Lower lobe of right lung (tissue), 2 donors: ENCODE measurements around the gene KAT5. TPM values are rescaled to one million over a fixed set of nuclear protein-coding genes. Genes with fewer than 3 reads are reported as not detected.

Source experiments
- ATAC-seq, 2 donors: fragments of 200-7000 bp; cut with Tn5 transposase; one replicate each; pipeline ENCODE4 v1.9.1; 2020 to 2022; ENCODE audit warnings: mild to moderate bottlenecking in 2 of 2, moderate library complexity in 2 of 2
- DNase-seq: peaks from one replicate; pipeline ENCODE4 v3.0.0-alpha.2; 2020
- H3K27ac ChIP-seq: fragments of 200-600 bp; one replicate; pipeline ENCODE4 v1.8.0; 2022
- H3K27me3 ChIP-seq: fragments of 200-600 bp; one replicate; pipeline ENCODE4 v1.8.0; 2022; ENCODE audit warnings: low read depth
- H3K36me3 ChIP-seq: fragments of 200-600 bp; one replicate; pipeline ENCODE4 v1.8.0; 2022; ENCODE audit warnings: mild to moderate bottlenecking
- H3K4me1 ChIP-seq: fragments of 200-600 bp; one replicate; pipeline ENCODE4 v1.8.0; 2022
- H3K4me3 ChIP-seq: fragments of 200-600 bp; one replicate; pipeline ENCODE4 v1.8.0; 2022; ENCODE audit warnings: mild to moderate bottlenecking
- H3K9me3 ChIP-seq: fragments of 200-600 bp; one replicate; pipeline ENCODE4 v1.8.0; 2022
- CTCF ChIP-seq: fragments of 200-600 bp; IDR thresholded peaks from one replicate; pipeline ENCODE4 v1.8.0; 2022; ENCODE audit warnings: antibody characterized with exemption, mild to moderate bottlenecking
- intact Hi-C: fragments of 100-400 bp; cut with DNase I; formaldehyde crosslinking; loops from one replicate; pipeline ENCODE4 v1.11.0; 2022
- total RNA-seq: library from RNA; stranded (reverse); fragmentation: NEBNext Ultra II Directional; extraction: Animal tissue kit (Norgen Biotek cat#: 25700); gene quantifications from one replicate; pipeline ENCODE4 v1.2.1, GENCODE V29; 2021
- donor health status: DM: no; HTN: yes; CAD: no; lungs with severe emphysema.

The KAT5 gene
- total RNA-seq, 1 donor from 2014 or later, result 82.6 TPM

DNA sequence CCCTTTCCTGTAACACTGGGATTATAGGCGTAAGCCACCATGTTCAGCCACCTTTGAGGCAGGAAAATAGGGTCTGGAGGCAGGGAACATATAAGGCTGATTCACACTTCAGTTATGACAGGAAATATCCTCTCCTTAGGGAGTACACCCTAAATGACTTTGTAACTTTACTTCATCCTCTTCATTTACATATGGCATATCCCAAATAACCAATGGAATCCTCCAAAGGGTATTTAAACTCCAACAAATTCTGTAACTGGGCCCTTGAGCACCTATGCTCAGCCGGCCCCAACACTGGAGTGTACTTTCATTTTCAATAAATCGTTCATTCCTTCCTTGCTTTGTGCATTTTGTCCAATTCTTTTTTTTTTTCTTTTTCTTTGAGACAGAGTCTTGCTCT is 1.6 kb upstream of the KAT5 start:
- no peaks in the 10 kb centered on the region for H3K9me3 ChIP-seq
- TF ChIP-seq CTCF, result no peak
- H3K4me1 ChIP-seq, result peaks cover 31% of the 10 kb centered on the region
- no peak for ATAC-seq
- no peak for DNase-seq
- H3K4me3 ChIP-seq, result no peak overlapping the region
- peak overlapping the region; percentile 99 for H3K27ac ChIP-seq
- no peaks in the 10 kb centered on the region for H3K27me3 ChIP-seq
- H3K36me3 ChIP-seq, result peaks cover 25% of the 10 kb centered on the region
- intact Hi-C loops, result no loop called here

- peaks cover 27% of the 10 kb centered on the region for H3K4me1 ChIP-seq
- DNase-seq (no peak), ATAC-seq (no peak)
Observed at GRCh38 chr11:65712633-65713076, 603 bp downstream of the KAT5 start.

DNA sequence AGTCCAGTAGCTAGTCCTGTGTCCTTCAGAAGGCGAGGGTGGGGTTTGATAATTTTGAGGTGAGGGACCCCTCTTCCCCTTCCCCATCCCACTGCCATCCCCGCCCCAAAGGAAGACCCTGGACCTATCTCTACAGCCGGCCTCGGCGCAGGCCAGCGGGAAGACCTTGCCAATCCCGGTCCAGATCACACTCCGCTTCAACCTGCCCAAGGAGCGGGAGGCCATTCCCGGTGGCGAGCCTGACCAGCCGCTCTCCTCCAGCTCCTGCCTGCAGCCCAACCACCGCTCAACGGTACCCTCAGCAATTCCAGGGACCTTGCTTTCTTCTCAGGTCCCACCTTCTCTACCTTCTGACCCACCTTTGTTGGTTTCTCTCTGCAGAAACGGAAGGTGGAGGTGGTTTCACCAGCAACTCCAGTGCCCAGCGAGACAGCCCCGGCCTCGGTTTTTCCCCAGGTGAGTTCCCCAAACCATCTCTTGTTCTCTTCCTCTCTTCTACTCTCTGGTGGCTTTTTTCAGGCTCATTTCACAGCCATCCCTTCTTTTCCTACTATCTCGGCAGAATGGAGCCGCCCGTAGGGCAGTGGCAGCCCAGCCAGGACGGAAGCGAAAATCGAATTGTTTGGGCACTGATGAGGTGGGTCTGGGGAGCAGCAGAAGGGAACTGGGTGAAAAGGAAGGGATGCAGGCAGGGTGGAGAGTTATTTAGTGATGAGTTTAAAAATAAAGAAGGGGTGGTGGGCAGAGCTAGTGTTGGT is 1.3 kb downstream of the KAT5 start:
- no peaks in the 10 kb centered on the region for H3K27me3 ChIP-seq
- ATAC-seq (no peak), DNase-seq (no peak)
- peak overlapping the region; percentile 71 for H3K4me3 ChIP-seq
- H3K9me3 ChIP-seq, result no peaks in the 10 kb centered on the region
- TF ChIP-seq CTCF, result no peak
- H3K36me3 ChIP-seq, result peaks cover 55% of the 10 kb centered on the region
- peak overlapping the region; percentile 99 for H3K27ac ChIP-seq
- intact Hi-C loops, result no loop called here
- peaks cover 32% of the 10 kb centered on the region for H3K4me1 ChIP-seq

More at GRCh38 chr11:65712633-65713076, 603 bp downstream of the KAT5 start:
- peak overlapping the region; percentile 71 for H3K4me3 ChIP-seq
- intact Hi-C loops, result no loop called here
- peak overlapping the region; percentile 99 for H3K27ac ChIP-seq
- peaks cover 48% of the 10 kb centered on the region for H3K36me3 ChIP-seq
- no peak for TF ChIP-seq CTCF
- no peaks in the 10 kb centered on the region for H3K27me3 ChIP-seq
- no peaks in the 10 kb centered on the region for H3K9me3 ChIP-seq

- no peak for DNase-seq
Observed at GRCh38 chr11:65714433-65714832, 2.4 kb downstream of the KAT5 start.

GRCh38 chr11:65716302-65716701 is 4.2 kb downstream of the KAT5 start:
- Histone ChIP-seq H3K27ac (no peak overlapping the region), H3K4me3 (no peak overlapping the region), H3K9me3 (no peaks in the 10 kb centered on the region), H3K27me3 (no peaks in the 10 kb centered on the region), H3K4me1 (peaks cover 33% of the 10 kb centered on the region), H3K36me3 (peaks cover 68% of the 10 kb centered on the region)
- intact Hi-C loops, result no loop called here
- no peak for TF ChIP-seq CTCF
- ATAC-seq, result no peak
- DNase-seq, result no peak

More at GRCh38 chr11:65714433-65714832, 2.4 kb downstream of the KAT5 start:
- Histone ChIP-seq H3K27ac (no peak overlapping the region), H3K27me3 (no peaks in the 10 kb centered on the region), H3K9me3 (no peaks in the 10 kb centered on the region), H3K36me3 (peaks cover 65% of the 10 kb centered on the region), H3K4me1 (peaks cover 42% of the 10 kb centered on the region), H3K4me3 (no peak overlapping the region)
- no peak for TF ChIP-seq CTCF
- intact Hi-C loops, result no loop called here
- no peak for ATAC-seq
